Small intestine (tissue), 7 donors: Measurements from ENCODE around the gene PDGFC. TPM values are rescaled to one million over a fixed set of nuclear protein-coding genes. Genes with fewer than 3 reads are reported as not detected.

Experiments used
- DNase-seq, 2 donors: peaks; one replicate each; pipeline versions ENCODE4 v3.0.0 to v3.0.0-alpha.2; 2013
- FAIRE-seq: peaks from 2 replicates; lab custom pipeline; 2012; peaks lifted over from hg19 to GRCh38; lab: Jason Lieb, UNC
- H3K27ac ChIP-seq, 3 donors: one replicate each; pipeline ENCODE4 v1.5.1; 2013; ENCODE audit warnings: low read length in 2 of 3, mild to moderate bottlenecking in 2 of 3, control low read depth in 1 of 3, inconsistent platforms in 1 of 3, low read depth in 1 of 3, moderate library complexity in 1 of 3
- H3K27me3 ChIP-seq, 3 donors: one replicate each; pipeline ENCODE4 v1.6.1; 2013; ENCODE audit warnings: low read length in 3 of 3, inconsistent platforms in 1 of 3; ENCODE audit not compliant: control insufficient read depth in 3 of 3, insufficient read depth in 3 of 3
- H3K36me3 ChIP-seq, 3 donors: one replicate each; pipeline ENCODE4 v1.6.1; 2013; ENCODE audit warnings: low read length in 3 of 3, inconsistent platforms in 1 of 3, low read depth in 1 of 3, mild to moderate bottlenecking in 1 of 3, moderate library complexity in 1 of 3; ENCODE audit not compliant: control insufficient read depth in 3 of 3, insufficient read depth in 2 of 3
- H3K4me1 ChIP-seq, 3 donors: one replicate each; pipeline ENCODE4 v1.6.1; 2013; ENCODE audit warnings: low read length in 2 of 3, inconsistent platforms in 1 of 3, low read depth in 1 of 3, mild to moderate bottlenecking in 1 of 3, moderate library complexity in 1 of 3; ENCODE audit not compliant: control insufficient read depth in 3 of 3, insufficient read depth in 2 of 3
- H3K4me3 ChIP-seq, 3 donors: one replicate each; pipeline ENCODE4 v1.5.1; 2013; ENCODE audit warnings: low read length in 3 of 3, control low read depth in 1 of 3, inconsistent platforms in 1 of 3, low read depth in 1 of 3, mild to moderate bottlenecking in 1 of 3, moderate library complexity in 1 of 3
- H3K9me3 ChIP-seq, 2 donors: one replicate each; pipeline ENCODE4 v1.6.1; 2013; ENCODE audit warnings: low read depth in 1 of 2, low read length in 1 of 2; ENCODE audit not compliant: control insufficient read depth in 2 of 2, insufficient read depth in 1 of 2
- WGBS, 3 donors: extraction: QIAGEN DNeasy Blood & Tissue Kit; methylation state at CpG; one replicate each; pipeline ENCODE4 v1.1.7; 2013; 5-methylcytosine and 5-hydroxymethylcytosine counted together
- polyA plus RNA-seq, 4 donors: library from polyadenylated mRNA; stranded (reverse) in 3 of 4; unstranded in 1 of 4; fragments of 200-250 nt in 3 of 4; fragments of 120-200 nt in 1 of 4; gene quantifications; one replicate each; pipeline versions ENCODE4 v1.2.1 to v1.2.3, GENCODE V29; 2013
- donor health status: healthy with polysubstance abuse.
- donor health status: control.
- donor health status: control.
- donor health status: Bipolar disorder and iron deficiency.
- donor health status: healthy.

The PDGFC gene
- polyA plus RNA-seq, 4 donors, result 2.4 to 22.2 (median 3.2) TPM

GRCh38 chr4:157010630-157011029, 39.0 kb upstream of the PDGFC start:
- no peak for FAIRE-seq
- WGBS, 3 donors, result 61 to 67% (median 66%) methylated on average over 2 of the region's 2 CpGs

GRCh38 chr4:157005831-157006230, 34.2 kb upstream of the PDGFC start:
- Histone ChIP-seq H3K4me3 (no peak overlapping the region), H3K4me1 (no peaks in the 10 kb centered on the region), H3K27me3 (no peaks in the 10 kb centered on the region), H3K9me3 (no peaks in the 10 kb centered on the region), H3K36me3 (no peaks in the 10 kb centered on the region), H3K27ac (no peak overlapping the region)
- WGBS, 3 donors, result 89 to 96% (median 93%) methylated on average over 3 of the region's 3 CpGs
- DNase-seq, result no peak
- peak; percentile 72 for FAIRE-seq

More at GRCh38 chr4:157010630-157011029, 39.0 kb upstream of the PDGFC start:
- no peaks in the 10 kb centered on the region for H3K27me3 ChIP-seq
- no peaks in the 10 kb centered on the region for H3K36me3 ChIP-seq
- no peak for DNase-seq
- H3K27ac ChIP-seq, result no peak overlapping the region
- H3K4me3 ChIP-seq, result no peak overlapping the region
- H3K9me3 ChIP-seq, result no peaks in the 10 kb centered on the region
- H3K4me1 ChIP-seq, result no peaks in the 10 kb centered on the region

- Histone ChIP-seq H3K9me3 (no peaks in the 10 kb centered on the region), H3K4me3 (no peak overlapping the region), H3K27ac (no peak overlapping the region), H3K27me3 (no peaks in the 10 kb centered on the region), H3K4me1 (no peaks in the 10 kb centered on the region), H3K36me3 (no peaks in the 10 kb centered on the region)
- DNase-seq, result no peak
- WGBS, 3 donors, result 60 to 79% (median 74%) methylated on average over 2 of the region's 2 CpGs
- no peak for FAIRE-seq
Measured at GRCh38 chr4:157005193-157005592, 33.6 kb upstream of the PDGFC start.

- no peaks in the 10 kb centered on the region for H3K27me3 ChIP-seq
- no peaks in the 10 kb centered on the region for H3K4me1 ChIP-seq
- no peaks in the 10 kb centered on the region for H3K9me3 ChIP-seq
- no peak for FAIRE-seq
- H3K27ac ChIP-seq, result no peak overlapping the region
- DNase-seq, result peak in 1 of 2 donors; percentile 5
- H3K36me3 ChIP-seq, result no peaks in the 10 kb centered on the region
- 40 to 65% (median 50%) methylated on average over 5 of the region's 5 CpGs for WGBS, 3 donors
- no peak overlapping the region for H3K4me3 ChIP-seq
Measured at GRCh38 chr4:157004279-157005161, 32.9 kb upstream of the PDGFC start.

- H3K9me3 ChIP-seq, result peaks cover 2 to 13% of the 10 kb centered on the region in 2 donors
- H3K36me3 ChIP-seq, result no peaks in the 10 kb centered on the region
- DNase-seq (peak; percentile 57 to 70), FAIRE-seq (no peak)
- peaks cover 0 to 3% (median 0%) of the 10 kb centered on the region in 3 donors for H3K4me1 ChIP-seq
- H3K27ac ChIP-seq, result no peak overlapping the region
- 8 to 15% (median 14%) methylated on average over 2 of the region's 2 CpGs for WGBS, 3 donors
- H3K4me3 ChIP-seq, result no peak overlapping the region
- no peaks in the 10 kb centered on the region for H3K27me3 ChIP-seq
Measured at GRCh38 chr4:156999175-156999517, 27.5 kb upstream of the PDGFC start.

GRCh38 chr4:156998500-156999174, 27.0 kb upstream of the PDGFC start:
- 33 to 70% (median 64%) methylated on average over 1 of the region's 1 CpG for WGBS, 3 donors
- no peaks in the 10 kb centered on the region for H3K27me3 ChIP-seq
- peaks cover 2 to 13% of the 10 kb centered on the region in 2 donors for H3K9me3 ChIP-seq
- DNase-seq (no peak), FAIRE-seq (no peak)
- no peaks in the 10 kb centered on the region for H3K36me3 ChIP-seq
- no peak overlapping the region for H3K27ac ChIP-seq
- peaks cover 0 to 3% (median 0%) of the 10 kb centered on the region in 3 donors for H3K4me1 ChIP-seq
- no peak overlapping the region for H3K4me3 ChIP-seq

GRCh38 chr4:156992943-156993342, 21.3 kb upstream of the PDGFC start:
- FAIRE-seq, result no peak
- H3K4me1 ChIP-seq, result no peaks in the 10 kb centered on the region
- WGBS, 3 donors, result 40 to 51% (median 41%) methylated on average over 2 of the region's 2 CpGs

GRCh38 chr4:156991161-156991560, 19.6 kb upstream of the PDGFC start:
- no peaks in the 10 kb centered on the region for H3K27me3 ChIP-seq
- H3K9me3 ChIP-seq, result peaks cover 0 to 8% of the 10 kb centered on the region in 2 donors
- FAIRE-seq (no peak), DNase-seq (no peak)
- no peaks in the 10 kb centered on the region for H3K4me1 ChIP-seq
- H3K4me3 ChIP-seq, result no peak overlapping the region
- 84 to 88% (median 85%) methylated on average over 3 of the region's 3 CpGs for WGBS, 3 donors
- no peak overlapping the region for H3K27ac ChIP-seq
- no peaks in the 10 kb centered on the region for H3K36me3 ChIP-seq

More at GRCh38 chr4:156992943-156993342, 21.3 kb upstream of the PDGFC start:
- Histone ChIP-seq H3K36me3 (no peaks in the 10 kb centered on the region), H3K27me3 (no peaks in the 10 kb centered on the region), H3K9me3 (peaks cover 2 to 17% of the 10 kb centered on the region in 2 donors), H3K27ac (no peak overlapping the region), H3K4me3 (no peak overlapping the region)
- DNase-seq, result no peak
